Effector memory CD4-positive, alpha-beta T cell (primary cell): ENCODE results near the gene TEX2.
"Not testable (repeated sequence)": the region's sequence is repeated elsewhere in the genome, so short reads cannot be mapped to it uniquely, and the experiment has no call there.

Source experiments
- DNase-seq, 3 donors: peaks; one replicate each; pipeline ENCODE4 v3.0.0-alpha.2; 2020
- H3K27ac ChIP-seq: 2 replicates; pipeline ENCODE4 v1.7.0; 2013; ENCODE audit warnings: mild to moderate bottlenecking, low read length, moderate library complexity; ENCODE audit not compliant: insufficient read depth, poor library complexity, severe bottlenecking
- H3K27me3 ChIP-seq: replicated peaks from 2 replicates; pipeline ENCODE4 v1.7.0; 2013; ENCODE audit warnings: mild to moderate bottlenecking, low read length; ENCODE audit not compliant: insufficient read depth, control insufficient read depth, poor library complexity, severe bottlenecking
- H3K36me3 ChIP-seq: 2 replicates; pipeline ENCODE4 v1.7.0; 2013; ENCODE audit warnings: mild to moderate bottlenecking, low read length, moderate library complexity; ENCODE audit not compliant: control insufficient read depth, insufficient read depth
- H3K4me1 ChIP-seq: 2 replicates; pipeline ENCODE4 v1.7.0; 2013; ENCODE audit warnings: low read length, mild to moderate bottlenecking; ENCODE audit not compliant: control insufficient read depth, insufficient read depth, poor library complexity, severe bottlenecking
- H3K4me3 ChIP-seq: 2 replicates; pipeline ENCODE4 v1.7.0; 2013; ENCODE audit warnings: low read length, low read depth, mild to moderate bottlenecking; ENCODE audit not compliant: insufficient read depth, poor library complexity, severe bottlenecking
- H3K9me3 ChIP-seq: 2 replicates; pipeline ENCODE4 v1.7.0; 2013; ENCODE audit warnings: mild to moderate bottlenecking, low read length, moderate library complexity; ENCODE audit not compliant: control insufficient read depth

Gene TEX2

DNA sequence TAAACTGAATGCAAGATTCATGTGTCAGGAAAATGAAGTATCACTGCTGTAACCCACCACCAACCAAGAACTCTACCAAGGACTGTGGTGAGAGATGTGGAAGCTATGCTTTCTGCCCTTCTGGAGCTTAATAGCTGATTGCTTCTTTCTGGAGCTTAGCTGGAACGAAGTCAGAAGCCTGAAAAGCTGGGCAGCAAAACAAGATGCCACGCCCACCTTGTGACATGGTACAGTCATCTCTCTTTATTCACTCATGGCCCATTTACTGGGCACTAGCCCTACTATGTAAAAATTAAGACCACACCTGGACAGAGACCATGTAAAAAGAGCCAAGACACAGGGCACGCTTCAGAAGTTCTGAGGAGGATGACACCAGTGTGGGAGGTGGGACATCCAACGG lies 48.1 kb downstream of the TEX2 start:
- H3K9me3 ChIP-seq: no peaks in the 10 kb centered on the region
- peaks cover 17% of the 10 kb centered on the region for H3K36me3 ChIP-seq
- H3K27me3 ChIP-seq: no peaks in the 10 kb centered on the region
- no peaks in the 10 kb centered on the region for H3K4me1 ChIP-seq
- H3K4me3 ChIP-seq: no peak overlapping the region
- no peak for DNase-seq
- H3K27ac ChIP-seq: no peak overlapping the region

DNA sequence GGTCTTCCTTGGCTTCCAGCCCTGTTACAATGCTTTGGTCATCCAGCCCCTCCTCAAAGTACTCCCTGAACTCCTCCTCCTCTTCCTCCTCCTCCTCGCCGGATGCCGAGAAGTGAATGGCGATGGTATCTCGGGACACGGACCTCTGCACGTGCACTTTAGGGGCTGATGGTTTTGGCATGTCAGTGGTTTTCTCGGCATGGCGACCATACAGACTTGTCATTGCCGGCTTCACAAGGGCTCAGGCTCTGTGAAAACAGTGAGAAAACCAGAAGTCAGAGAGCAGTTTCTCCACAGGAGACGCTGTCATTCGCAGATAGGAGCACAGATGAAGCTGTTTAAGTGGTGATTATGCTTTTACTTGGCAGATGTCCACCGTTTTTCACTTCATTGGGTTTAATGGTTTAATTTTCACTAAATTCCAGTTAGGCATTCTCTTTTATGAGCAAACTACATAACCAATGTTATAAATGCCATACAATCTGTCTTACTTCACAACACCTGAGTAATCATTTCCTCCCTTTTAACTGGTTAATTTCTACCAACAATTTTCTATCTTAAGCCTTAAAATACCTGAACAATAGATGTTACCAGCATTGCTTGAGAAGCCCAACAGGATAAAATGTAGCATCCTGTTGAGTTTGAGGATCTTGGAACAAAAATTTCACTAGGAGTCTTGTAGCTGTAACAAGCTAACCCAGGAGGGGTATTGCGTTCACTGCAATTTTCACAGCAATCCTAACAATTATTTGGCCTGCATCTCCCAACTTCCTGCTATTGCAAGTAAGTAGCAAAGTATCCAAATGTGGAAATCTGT lies 48.9 kb downstream of the TEX2 start:
- no peak for DNase-seq
- Histone ChIP-seq H3K27me3 (no peaks in the 10 kb centered on the region), H3K36me3 (peaks cover 17% of the 10 kb centered on the region), H3K27ac (no peak overlapping the region), H3K4me1 (no peaks in the 10 kb centered on the region), H3K4me3 (no peak overlapping the region), H3K9me3 (no peaks in the 10 kb centered on the region)

DNA sequence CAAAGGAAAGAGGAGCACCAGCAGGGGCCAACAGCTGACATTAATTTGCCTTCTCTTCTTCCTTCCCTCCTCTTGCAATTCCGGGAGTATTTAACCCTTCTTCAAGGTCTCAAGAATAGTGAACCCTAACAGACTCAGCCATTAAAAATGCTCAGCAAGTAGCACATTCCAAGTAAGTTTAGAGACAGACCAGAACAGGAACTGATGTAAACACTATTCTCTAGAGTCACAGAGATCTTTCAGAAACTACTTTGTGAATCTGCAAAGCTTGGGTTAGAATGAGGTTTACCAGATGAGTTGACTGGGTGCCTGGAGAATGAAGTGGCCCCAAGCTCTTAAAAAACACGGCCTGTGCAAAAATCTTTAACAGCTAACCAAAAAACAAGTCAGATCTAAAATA lies 50.9 kb downstream of the TEX2 start:
- Histone ChIP-seq H3K27ac (no peak overlapping the region), H3K4me3 (no peak overlapping the region), H3K27me3 (no peaks in the 10 kb centered on the region), H3K36me3 (peaks cover 17% of the 10 kb centered on the region), H3K9me3 (no peaks in the 10 kb centered on the region), H3K4me1 (no peaks in the 10 kb centered on the region)
- no peak for DNase-seq

DNA sequence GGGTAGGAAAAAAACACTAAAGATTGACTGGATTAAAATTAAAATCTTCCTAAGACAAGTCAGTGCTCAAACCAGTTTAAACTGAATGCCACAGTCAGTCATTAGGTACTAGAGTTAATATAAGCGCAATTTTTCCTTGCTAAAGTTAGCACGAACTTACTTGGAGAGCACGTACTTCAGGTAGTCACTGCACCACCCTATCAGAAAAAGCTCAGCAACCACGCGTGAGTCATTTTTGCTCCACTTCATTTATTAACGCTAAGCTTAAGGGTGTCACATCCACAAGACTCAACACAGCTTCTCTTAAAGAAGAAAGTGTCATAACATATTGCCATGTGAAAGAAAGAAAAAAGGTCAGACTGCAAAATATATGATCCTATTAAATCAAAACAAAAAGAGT lies 53.1 kb downstream of the TEX2 start:
- H3K4me3 ChIP-seq: no peak overlapping the region
- H3K9me3 ChIP-seq: no peaks in the 10 kb centered on the region
- H3K27ac ChIP-seq: no peak overlapping the region

DNA sequence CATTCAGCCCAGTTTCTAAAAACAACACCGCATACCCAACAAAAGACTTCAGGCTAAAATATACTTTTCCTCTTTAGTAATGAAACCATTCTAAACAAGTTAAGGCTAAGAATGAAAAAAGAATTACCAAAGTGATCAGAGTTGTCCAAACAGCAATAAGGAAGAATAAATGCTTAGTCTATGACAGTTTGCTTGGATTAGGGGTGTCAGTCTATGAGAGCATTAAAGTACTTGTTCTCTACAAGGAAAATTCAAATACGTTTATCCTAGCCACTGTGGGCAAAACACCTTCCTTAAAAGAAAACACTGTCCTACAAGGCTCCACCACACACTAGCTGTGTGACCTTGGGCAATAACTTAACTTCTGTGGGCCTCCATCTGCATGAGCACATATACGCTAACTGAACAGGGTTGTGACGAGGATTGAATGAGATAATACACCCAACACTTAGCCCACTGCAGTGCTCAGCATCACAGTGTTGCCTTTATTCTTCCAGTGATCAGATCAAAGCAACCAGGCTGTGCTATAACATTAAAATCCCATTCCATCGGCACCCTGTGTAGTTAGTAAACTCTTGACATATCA lies 53.6 kb downstream of the TEX2 start:
- H3K27me3 ChIP-seq: no peaks in the 10 kb centered on the region
- no peak for DNase-seq
- peaks cover 17% of the 10 kb centered on the region for H3K36me3 ChIP-seq
- no peak overlapping the region for H3K27ac ChIP-seq
- H3K9me3 ChIP-seq: no peaks in the 10 kb centered on the region
- no peaks in the 10 kb centered on the region for H3K4me1 ChIP-seq
- no peak overlapping the region for H3K4me3 ChIP-seq

More for the DNA sequence above, 53.1 kb downstream of the TEX2 start:
- DNase-seq: no peak
- H3K27me3 ChIP-seq: no peaks in the 10 kb centered on the region
- peaks cover 17% of the 10 kb centered on the region for H3K36me3 ChIP-seq
- H3K4me1 ChIP-seq: no peaks in the 10 kb centered on the region

DNA sequence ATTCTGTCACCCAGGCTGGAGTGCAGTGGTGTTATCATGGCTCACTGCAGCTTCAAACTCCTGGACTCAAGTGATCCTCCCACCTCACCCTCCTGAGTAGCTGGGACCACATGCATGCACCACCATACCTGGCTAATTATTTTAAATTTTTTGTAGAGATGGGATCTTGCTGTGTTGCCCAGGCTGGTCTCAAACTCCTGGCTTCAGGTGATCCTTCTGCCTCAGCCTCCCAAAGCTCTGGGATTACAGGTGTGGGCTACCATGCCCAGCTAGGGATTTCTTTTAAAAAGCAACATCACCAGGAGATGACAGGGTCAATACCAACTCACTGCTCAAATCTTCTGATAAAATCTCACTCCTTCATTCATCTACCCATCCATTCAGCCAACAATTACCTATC lies 54.4 kb downstream of the TEX2 start:
- H3K36me3 ChIP-seq: peaks cover 13% of the 10 kb centered on the region
- not testable (repeated sequence) for DNase-seq, H3K27ac ChIP-seq, H3K4me3 ChIP-seq, H3K9me3 ChIP-seq, H3K27me3 ChIP-seq, H3K4me1 ChIP-seq

DNA sequence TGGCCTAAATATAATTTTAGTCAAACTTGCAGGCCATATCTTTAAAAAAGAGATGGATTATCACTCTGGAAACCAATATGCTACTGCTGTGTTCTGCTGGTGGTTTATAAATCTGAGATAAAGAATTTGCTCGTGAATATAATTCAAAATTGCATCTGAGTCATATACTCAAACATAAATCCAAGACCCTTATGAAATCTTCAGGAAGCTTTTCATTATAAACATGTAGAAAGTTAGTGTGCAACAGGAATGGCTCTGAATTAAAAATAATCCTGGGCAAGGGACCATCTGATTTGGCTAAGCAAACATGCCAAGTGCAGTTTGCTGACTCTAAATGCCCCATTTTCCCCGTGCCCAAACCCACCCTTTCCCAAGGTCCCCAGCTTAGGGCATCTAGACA lies 57.3 kb downstream of the TEX2 start:
- DNase-seq: no peak
- Histone ChIP-seq H3K4me3 (no peak overlapping the region), H3K36me3 (no peaks in the 10 kb centered on the region), H3K27me3 (no peaks in the 10 kb centered on the region), H3K27ac (no peak overlapping the region), H3K4me1 (no peaks in the 10 kb centered on the region), H3K9me3 (no peaks in the 10 kb centered on the region)

DNA sequence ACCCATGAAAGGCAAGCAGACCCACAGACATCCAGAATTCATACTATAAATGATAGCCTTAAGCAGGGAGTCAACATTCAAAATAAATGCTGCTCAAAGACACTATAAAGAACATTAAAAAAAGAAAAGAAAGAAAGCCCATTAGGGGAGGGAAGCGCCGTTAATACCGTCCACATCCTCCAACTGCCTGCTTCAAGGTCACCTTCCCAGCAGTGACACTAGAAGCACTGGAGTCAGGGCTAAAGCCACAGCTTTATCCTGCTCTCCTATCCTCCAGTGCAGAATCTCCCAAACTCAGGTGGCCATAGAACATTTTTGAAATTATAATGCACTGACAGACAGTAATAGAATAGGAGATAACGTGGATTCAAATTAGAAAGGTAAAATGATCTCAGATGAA lies 59.4 kb downstream of the TEX2 start:
- H3K4me3 ChIP-seq: no peak overlapping the region
- H3K4me1 ChIP-seq: no peaks in the 10 kb centered on the region
- H3K27ac ChIP-seq: no peak overlapping the region
- DNase-seq: no peak
- no peaks in the 10 kb centered on the region for H3K36me3 ChIP-seq
- H3K27me3 ChIP-seq: no peaks in the 10 kb centered on the region
- no peaks in the 10 kb centered on the region for H3K9me3 ChIP-seq

DNA sequence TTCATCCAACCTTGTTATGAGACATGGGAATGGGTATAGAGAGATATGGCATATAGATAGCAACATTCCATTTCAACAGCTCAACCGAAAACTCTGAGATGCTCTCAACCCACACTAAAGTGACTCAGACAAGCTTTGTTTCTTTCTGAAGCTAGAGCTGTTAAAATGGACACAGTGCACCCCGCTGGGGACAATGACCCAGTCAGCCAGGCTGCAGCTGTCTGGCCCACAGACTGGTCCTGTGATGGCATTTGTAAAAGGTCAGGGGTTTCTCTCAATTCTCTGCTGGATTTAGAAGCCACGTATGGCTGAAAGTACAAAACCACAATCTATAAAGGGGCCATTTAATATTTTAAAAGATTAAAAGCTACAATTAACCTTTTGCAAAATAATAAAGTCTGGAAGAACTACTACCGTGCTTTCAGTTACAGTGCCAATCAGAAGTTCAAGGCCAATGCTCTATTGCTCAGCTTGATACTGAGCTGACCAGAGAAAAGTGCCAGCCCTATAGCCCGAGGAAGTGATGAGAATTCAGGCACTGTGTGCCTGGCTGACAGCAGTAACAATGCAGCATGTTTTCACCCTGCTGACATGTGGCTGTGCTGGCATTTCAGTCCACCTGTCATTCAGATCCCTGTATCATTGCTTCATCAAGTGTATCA lies 60.2 kb downstream of the TEX2 start:
- DNase-seq: no peak
- H3K27me3 ChIP-seq: no peaks in the 10 kb centered on the region
- H3K4me1 ChIP-seq: no peaks in the 10 kb centered on the region
- no peak overlapping the region for H3K4me3 ChIP-seq
- H3K9me3 ChIP-seq: no peaks in the 10 kb centered on the region
- H3K27ac ChIP-seq: no peak overlapping the region
- H3K36me3 ChIP-seq: no peaks in the 10 kb centered on the region
